ENCODE measurements around the gene OR52D1.

OR52D1 gene

DNA sequence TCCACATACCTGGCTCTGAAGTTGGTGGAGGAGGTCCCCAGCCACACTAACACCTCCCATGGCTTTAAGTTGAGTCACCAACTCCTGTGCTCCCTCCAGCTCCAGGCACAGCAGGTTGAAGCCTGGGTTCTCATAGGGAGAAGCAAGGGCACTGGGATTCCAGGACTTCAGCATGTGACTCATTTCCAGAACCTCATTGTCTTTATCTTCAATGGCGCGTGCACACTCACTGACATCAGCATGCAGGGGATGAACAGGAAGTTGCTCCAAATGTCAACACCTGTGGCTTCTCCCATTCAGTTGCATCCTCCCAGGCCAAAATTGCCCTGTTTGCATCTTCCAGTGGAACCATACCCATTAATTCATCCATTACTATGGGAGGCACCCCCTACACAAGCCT, 33.8 kb downstream of the OR52D1 start (continued):
- TF ChIP-seq, protein P1, sequence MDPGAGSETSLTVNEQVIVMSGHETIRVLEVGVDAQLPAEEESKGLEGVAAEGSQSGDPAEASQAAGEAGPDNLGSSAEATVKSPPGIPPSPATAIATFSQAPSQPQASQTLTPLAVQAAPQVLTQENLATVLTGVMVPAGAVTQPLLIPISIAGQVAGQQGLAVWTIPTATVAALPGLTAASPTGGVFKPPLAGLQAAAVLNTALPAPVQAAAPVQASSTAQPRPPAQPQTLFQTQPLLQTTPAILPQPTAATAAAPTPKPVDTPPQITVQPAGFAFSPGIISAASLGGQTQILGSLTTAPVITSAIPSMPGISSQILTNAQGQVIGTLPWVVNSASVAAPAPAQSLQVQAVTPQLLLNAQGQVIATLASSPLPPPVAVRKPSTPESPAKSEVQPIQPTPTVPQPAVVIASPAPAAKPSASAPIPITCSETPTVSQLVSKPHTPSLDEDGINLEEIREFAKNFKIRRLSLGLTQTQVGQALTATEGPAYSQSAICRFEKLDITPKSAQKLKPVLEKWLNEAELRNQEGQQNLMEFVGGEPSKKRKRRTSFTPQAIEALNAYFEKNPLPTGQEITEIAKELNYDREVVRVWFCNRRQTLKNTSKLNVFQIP (CRISPR knock-in tag; IDR thresholded peaks at IDR 0.05; ENCODE audit: borderline replicate concordance, low read depth): no peak
- no peak for TF ChIP-seq ZNF8 (CRISPR knock-in tag; IDR thresholded peaks at IDR 0.05)
- no peak for TF ChIP-seq ARNTL (CRISPR knock-in tag; IDR thresholded peaks at IDR 0.05; ENCODE audit: borderline replicate concordance, low read depth)

DNA sequence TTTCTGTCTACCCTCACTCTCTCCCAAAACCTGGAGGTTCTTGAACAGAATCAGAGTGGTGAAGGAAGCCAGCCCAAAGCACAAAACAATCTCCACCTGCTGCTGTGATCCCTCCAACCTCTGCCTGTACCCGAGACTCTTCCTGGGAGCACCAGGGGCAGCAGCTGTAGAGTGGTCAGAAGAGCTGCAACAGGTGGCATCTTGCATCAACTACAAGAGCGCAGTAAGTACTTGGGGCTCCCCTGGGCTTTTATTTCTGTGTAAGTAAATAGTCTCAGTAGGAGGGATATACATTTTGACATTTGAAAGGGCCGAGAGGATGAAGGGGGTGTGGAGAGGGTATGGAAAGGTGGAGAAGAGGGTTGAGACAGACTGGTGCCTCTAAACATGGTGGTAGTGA, 36.3 kb downstream of the OR52D1 start:
- no peak for ATAC-seq

DNA sequence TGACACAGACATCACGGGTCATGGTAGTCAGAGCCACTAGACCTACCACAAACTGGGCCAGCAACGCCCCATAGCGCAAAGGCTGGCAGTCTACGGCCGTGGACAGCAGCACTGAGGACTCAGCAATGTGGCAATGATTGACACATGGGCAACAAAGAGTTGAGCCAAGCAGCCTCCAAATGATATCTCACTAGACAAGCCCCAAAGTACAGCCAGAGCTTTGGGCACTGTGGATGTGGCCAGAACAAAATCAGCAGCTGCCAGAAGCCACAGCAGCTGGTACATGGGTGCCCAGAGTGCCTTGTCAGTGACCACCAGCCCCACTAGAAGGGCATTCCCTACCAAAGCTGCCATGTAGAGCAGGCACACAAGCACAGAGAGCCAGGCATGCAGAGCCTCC, 39.2 kb downstream of the OR52D1 start:
- no peak for ATAC-seq
- TF ChIP-seq ZC3H10 (CRISPR knock-in tag; IDR thresholded peaks at IDR 0.05) (no peak), ZNF565 (CRISPR knock-in tag; conservative IDR thresholded peaks at IDR 0.05; ENCODE audit: low read depth) (no peak), RARB (CRISPR knock-in tag; IDR thresholded peaks at IDR 0.05) (no peak), PPARA (CRISPR knock-in tag; IDR thresholded peaks at IDR 0.05; ENCODE audit: borderline replicate concordance) (no peak), ISL1 (CRISPR knock-in tag; IDR thresholded peaks at IDR 0.05) (no peak), ARNTL (CRISPR knock-in tag; IDR thresholded peaks at IDR 0.05; ENCODE audit: borderline replicate concordance, low read depth) (no peak)
- TF ChIP-seq, protein P2, sequence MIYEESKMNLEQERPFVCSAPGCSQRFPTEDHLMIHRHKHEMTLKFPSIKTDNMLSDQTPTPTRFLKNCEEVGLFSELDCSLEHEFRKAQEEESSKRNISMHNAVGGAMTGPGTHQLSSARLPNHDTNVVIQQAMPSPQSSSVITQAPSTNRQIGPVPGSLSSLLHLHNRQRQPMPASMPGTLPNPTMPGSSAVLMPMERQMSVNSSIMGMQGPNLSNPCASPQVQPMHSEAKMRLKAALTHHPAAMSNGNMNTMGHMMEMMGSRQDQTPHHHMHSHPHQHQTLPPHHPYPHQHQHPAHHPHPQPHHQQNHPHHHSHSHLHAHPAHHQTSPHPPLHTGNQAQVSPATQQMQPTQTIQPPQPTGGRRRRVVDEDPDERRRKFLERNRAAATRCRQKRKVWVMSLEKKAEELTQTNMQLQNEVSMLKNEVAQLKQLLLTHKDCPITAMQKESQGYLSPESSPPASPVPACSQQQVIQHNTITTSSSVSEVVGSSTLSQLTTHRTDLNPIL (CRISPR knock-in tag; IDR thresholded peaks at IDR 0.05; ENCODE audit: low read depth): no peak
- TF ChIP-seq, protein P1 (CRISPR knock-in tag; IDR thresholded peaks at IDR 0.05; ENCODE audit: borderline replicate concordance, low read depth): no peak

More for the DNA sequence above, 36.3 kb downstream of the OR52D1 start:
- TF ChIP-seq OSR1 (CRISPR knock-in tag; IDR thresholded peaks at IDR 0.05): no peak
- no peak for TF ChIP-seq SNAI2 (CRISPR knock-in tag; IDR thresholded peaks at IDR 0.05)
- TF ChIP-seq TCF4 (CRISPR knock-in tag; IDR thresholded peaks at IDR 0.05; ENCODE audit: borderline replicate concordance): no peak
- TF ChIP-seq, protein P3, sequence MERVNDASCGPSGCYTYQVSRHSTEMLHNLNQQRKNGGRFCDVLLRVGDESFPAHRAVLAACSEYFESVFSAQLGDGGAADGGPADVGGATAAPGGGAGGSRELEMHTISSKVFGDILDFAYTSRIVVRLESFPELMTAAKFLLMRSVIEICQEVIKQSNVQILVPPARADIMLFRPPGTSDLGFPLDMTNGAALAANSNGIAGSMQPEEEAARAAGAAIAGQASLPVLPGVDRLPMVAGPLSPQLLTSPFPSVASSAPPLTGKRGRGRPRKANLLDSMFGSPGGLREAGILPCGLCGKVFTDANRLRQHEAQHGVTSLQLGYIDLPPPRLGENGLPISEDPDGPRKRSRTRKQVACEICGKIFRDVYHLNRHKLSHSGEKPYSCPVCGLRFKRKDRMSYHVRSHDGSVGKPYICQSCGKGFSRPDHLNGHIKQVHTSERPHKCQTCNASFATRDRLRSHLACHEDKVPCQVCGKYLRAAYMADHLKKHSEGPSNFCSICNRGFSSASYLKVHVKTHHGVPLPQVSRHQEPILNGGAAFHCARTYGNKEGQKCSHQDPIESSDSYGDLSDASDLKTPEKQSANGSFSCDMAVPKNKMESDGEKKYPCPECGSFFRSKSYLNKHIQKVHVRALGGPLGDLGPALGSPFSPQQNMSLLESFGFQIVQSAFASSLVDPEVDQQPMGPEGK (CRISPR knock-in tag; IDR thresholded peaks at IDR 0.05; ENCODE audit: borderline replicate concordance): no peak
- no peak for TF ChIP-seq BACH2 (CRISPR knock-in tag; IDR thresholded peaks at IDR 0.05; ENCODE audit: borderline replicate concordance)
- TF ChIP-seq PPARA (CRISPR knock-in tag; IDR thresholded peaks at IDR 0.05; ENCODE audit: borderline replicate concordance): no peak
- no peak for TF ChIP-seq ESRRG (CRISPR knock-in tag; IDR thresholded peaks at IDR 0.05)
- TF ChIP-seq ZFP3 (CRISPR knock-in tag; IDR thresholded peaks at IDR 0.05): no peak
- TF ChIP-seq ARNTL (CRISPR knock-in tag; IDR thresholded peaks at IDR 0.05; ENCODE audit: borderline replicate concordance, low read depth): no peak
- TF ChIP-seq ZNF8 (CRISPR knock-in tag; IDR thresholded peaks at IDR 0.05): no peak
- TF ChIP-seq CSDC2 (CRISPR knock-in tag; IDR thresholded peaks at IDR 0.05): no peak
- no peak for TF ChIP-seq ZFP30 (CRISPR knock-in tag; IDR thresholded peaks at IDR 0.05)
- TF ChIP-seq, protein P4, sequence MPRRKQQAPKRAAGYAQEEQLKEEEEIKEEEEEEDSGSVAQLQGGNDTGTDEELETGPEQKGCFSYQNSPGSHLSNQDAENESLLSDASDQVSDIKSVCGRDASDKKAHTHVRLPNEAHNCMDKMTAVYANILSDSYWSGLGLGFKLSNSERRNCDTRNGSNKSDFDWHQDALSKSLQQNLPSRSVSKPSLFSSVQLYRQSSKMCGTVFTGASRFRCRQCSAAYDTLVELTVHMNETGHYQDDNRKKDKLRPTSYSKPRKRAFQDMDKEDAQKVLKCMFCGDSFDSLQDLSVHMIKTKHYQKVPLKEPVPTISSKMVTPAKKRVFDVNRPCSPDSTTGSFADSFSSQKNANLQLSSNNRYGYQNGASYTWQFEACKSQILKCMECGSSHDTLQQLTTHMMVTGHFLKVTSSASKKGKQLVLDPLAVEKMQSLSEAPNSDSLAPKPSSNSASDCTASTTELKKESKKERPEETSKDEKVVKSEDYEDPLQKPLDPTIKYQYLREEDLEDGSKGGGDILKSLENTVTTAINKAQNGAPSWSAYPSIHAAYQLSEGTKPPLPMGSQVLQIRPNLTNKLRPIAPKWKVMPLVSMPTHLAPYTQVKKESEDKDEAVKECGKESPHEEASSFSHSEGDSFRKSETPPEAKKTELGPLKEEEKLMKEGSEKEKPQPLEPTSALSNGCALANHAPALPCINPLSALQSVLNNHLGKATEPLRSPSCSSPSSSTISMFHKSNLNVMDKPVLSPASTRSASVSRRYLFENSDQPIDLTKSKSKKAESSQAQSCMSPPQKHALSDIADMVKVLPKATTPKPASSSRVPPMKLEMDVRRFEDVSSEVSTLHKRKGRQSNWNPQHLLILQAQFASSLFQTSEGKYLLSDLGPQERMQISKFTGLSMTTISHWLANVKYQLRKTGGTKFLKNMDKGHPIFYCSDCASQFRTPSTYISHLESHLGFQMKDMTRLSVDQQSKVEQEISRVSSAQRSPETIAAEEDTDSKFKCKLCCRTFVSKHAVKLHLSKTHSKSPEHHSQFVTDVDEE (CRISPR knock-in tag; IDR thresholded peaks at IDR 0.05): no peak
- TF ChIP-seq, protein P2 (CRISPR knock-in tag; IDR thresholded peaks at IDR 0.05; ENCODE audit: low read depth): no peak
- no peak for TF ChIP-seq ISL1 (CRISPR knock-in tag; IDR thresholded peaks at IDR 0.05)
- TF ChIP-seq, protein P5, sequence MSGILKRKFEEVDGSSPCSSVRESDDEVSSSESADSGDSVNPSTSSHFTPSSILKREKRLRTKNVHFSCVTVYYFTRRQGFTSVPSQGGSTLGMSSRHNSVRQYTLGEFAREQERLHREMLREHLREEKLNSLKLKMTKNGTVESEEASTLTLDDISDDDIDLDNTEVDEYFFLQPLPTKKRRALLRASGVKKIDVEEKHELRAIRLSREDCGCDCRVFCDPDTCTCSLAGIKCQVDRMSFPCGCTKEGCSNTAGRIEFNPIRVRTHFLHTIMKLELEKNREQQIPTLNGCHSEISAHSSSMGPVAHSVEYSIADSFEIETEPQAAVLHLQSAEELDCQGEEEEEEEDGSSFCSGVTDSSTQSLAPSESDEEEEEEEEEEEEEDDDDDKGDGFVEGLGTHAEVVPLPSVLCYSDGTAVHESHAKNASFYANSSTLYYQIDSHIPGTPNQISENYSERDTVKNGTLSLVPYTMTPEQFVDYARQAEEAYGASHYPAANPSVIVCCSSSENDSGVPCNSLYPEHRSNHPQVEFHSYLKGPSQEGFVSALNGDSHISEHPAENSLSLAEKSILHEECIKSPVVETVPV (CRISPR knock-in tag; IDR thresholded peaks at IDR 0.05): no peak
- TF ChIP-seq RARB (CRISPR knock-in tag; IDR thresholded peaks at IDR 0.05): no peak
- TF ChIP-seq, protein P1 (CRISPR knock-in tag; IDR thresholded peaks at IDR 0.05; ENCODE audit: borderline replicate concordance, low read depth): no peak
- no peak for TF ChIP-seq TOX (CRISPR knock-in tag; IDR thresholded peaks at IDR 0.05; ENCODE audit: borderline replicate concordance)
- TF ChIP-seq GLIS3 (CRISPR knock-in tag; IDR thresholded peaks at IDR 0.05): no peak
